RPMI7951 (cell line): ENCODE results near the gene OR11H6. TPM values are rescaled to one million over a fixed set of nuclear protein-coding genes. Genes with fewer than 3 reads are reported as not detected.
A peak's percentile ranks its signal among the peaks of the same experiment; 100 is the strongest.
"Not testable (repeated sequence)": the region's sequence is repeated elsewhere in the genome, so short reads cannot be mapped to it uniquely, and the experiment has no call there.

Experiments
- DNase-seq: peaks from one replicate; pipeline ENCODE4 v3.0.0-alpha.2; 2012; ENCODE audit warnings: low read depth
- total RNA-seq: library from RNA; depleted of rRNA; stranded (reverse); fragments of >200 nt; shearing (Covaris generic); gene quantifications from 2 replicates; pipeline ENCODE4 v1.2.3, GENCODE V29; 2014; rRNA removed

OR11H6 gene
- total RNA-seq, result not detected in 2 replicates

GRCh38 chr14:20223410-20223809 is at the start of gene OR11H6:
Gene OR11H6 (plus strand): TSS chr14:20223710. CDS start chr14:20223710, 0 bp downstream.
- no peak for DNase-seq

- DNase-seq, result not testable (repeated sequence)
These were observed 49.3 kb upstream of the OR11H6 start for GRCh38 chr14:20174205-20174604.

DNA sequence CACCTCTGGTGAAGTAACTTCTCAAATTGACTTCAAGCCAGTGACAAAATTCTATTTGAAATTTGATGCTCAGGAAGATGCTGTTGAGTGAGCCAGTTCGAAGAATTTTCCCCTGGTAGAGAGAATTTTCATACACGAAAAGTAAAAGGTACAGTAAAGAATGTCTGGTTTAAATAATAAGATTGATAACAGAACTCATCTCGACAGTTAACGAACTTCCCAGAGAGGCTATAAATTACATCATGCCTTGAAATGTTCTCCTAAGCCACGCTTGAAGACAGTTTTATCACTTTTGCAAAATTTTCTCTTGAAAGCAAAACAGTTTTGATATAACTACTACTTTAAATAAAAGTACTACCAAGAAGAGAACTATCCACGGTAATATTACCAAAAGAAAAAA is 47.2 kb upstream of the OR11H6 start:
- DNase-seq, result no peak

DNA sequence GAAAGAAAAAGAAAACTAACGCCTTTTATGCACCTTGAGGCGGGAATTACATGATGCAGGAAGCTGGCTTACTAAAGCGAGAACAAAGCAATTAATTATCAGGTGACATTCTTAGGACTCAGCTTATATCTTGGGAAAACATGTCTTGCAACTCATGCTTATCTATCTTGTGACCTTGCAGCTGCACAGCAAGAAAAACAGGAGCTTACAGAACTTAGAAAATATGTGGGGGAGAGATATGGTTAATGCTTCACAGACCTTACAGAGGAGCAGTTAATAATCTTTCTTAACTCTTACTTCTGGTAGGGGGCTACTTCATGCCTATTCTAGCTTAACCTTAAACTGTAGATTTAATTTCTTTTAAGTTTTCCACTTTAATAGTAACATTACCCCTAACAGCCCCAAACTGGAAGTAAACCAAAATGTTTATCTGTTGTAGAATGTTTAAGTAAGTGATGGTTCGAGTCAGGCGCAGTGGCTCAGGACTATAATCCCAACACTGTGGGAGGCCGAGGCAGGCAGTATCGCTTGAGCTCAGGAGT is 46.0 kb upstream of the OR11H6 start:
- DNase-seq, result no peak

DNA sequence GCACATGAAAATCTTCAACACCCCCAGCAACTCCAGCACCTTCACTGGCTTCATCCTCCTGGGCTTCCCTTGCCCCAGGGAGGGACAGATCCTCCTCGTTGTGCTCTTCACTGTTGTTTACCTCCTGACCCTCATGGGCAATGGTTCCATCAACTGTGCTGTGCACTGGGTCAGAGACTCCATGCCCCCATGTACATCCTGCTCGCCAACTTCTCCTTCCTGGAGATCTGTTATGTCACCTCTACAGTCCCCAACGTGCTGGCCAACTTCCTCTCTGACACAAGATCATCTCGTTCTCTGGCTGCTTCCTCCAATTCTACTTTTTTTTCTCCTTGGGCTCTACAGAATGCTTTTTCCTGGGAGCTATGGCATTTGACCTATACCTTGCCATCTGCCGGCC is 44.3 kb upstream of the OR11H6 start:
- DNase-seq, result no peak

DNA sequence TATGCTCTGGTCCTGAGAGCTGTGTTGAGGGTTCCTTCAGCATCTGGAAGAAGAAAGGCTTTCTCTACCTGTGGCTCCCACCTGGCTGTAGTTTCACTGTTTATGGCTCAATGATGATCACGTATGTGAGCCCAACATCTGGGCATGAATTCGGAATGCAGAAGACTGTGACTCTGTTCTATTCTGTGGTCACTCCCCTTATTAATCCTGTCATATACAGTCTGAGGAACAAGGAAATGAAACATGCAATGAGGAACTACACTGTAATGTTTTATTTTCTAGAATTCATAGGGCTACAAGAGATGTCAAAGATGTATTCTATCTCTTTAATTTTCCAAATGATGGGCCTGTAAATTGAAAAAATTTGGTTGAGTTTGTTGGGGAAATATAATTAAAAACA is 43.6 kb upstream of the OR11H6 start:
- no peak for DNase-seq

DNA sequence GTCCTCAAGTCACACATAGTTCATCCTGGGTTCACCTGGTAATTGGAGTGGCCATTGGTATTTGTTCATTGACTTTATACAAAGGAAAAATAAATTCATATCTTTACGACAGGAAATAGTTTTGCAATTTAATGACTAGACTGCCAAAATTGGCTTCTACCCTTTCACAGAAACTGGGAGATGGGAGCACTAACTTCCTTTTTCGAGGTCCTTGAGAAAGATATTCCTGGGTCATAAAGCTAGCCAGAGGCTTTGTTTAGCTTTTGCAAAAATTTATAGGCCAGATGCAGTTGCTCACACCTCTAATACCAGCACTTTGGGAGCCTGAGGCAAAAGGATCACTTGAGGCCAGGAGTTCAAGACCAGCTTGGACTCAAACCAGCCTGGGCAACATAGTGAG is 43.0 kb upstream of the OR11H6 start:
- no peak for DNase-seq

DNA sequence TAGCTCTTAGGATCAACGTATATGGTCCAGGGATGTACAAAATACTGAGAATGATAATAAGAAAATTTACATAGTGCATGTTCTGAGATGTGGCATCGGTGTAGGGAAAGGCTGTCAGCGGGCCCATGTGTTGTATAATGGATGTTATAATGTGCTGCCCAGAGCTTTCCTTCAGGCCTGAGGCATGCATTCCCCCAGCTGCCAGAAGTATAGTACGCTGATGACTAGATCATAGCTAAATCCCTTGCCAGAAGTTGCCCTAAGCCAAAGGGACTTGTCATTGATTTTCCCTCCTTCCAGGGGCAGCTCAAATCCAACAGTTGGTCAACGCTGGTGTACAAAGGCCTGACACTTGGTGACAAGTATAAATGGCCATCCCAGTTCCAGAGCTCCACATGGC is 39.3 kb upstream of the OR11H6 start:
- no peak for DNase-seq

- no peak for DNase-seq
These were observed 32.9 kb upstream of the OR11H6 start, which contains the start of gene OR11G2 for GRCh38 chr14:20190596-20190995. Gene OR11G2 (plus strand): TSS chr14:20190896. CDS start chr14:20197438, 6,542 bp downstream.

GRCh38 chr14:20191396-20191795 is 32.1 kb upstream of the OR11H6 start:
- DNase-seq, result no peak

DNA sequence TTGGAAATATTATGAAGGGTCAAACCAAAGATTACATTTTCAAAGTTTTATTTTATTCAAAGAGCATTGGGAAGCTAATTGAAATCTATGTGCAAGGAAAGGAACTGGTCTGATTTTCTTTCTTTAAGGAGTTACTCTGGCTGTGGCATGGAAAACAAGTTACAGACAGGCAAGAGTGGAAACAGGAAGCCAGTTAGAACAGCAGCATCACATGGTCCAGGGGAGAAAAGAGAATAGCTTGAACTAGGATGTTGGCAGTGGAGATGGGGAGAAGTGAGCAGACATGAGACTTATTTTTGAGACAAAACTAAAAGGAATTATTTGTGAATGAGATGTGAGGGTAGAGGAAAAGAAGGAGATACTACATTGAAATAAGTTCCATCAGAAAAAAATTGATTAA is 29.4 kb upstream of the OR11H6 start:
- DNase-seq, result no peak

DNA sequence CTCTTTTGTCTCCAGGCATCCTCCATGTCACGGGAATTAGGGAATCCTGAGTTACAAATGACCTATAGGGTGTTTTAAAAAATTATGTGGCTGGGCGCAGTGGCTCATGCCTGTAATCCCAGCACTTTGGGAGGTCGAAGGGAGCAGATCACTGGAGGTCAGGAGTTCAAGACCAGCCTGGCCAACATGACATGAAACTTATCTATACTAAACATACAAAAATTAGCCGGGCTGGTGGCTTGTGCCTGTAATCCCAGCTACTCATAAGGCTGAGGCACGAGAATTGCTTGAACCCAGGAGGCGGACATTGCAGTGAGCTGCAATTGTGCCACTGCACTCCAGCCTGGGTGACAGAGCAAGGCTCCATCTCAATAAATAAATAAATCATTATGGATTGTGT is 28.3 kb upstream of the OR11H6 start:
- DNase-seq, result not testable (repeated sequence)

DNA sequence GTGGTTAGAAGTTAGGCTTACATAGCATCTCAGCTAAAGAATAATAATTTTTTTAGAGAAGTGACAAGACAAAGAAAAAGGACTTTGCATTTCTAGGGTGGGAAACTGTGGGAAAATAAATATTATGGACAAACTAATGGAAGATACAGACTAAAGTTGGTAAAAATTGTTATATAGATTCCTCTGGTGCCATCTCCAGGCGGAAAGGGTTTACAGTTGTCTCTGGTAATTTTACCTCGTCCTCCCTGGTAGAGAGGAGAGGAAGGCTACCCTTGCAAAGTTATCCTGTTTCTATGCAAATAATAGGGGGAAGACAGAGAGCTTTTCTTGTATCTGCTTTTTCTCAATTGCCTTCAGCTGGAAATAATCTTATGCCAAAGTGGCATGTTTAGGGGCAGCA is 27.6 kb upstream of the OR11H6 start:
- no peak for DNase-seq

GRCh38 chr14:20197459-20197858 is 26.1 kb upstream of the OR11H6 start:
- no peak for DNase-seq

GRCh38 chr14:20198991-20199390 is 24.5 kb upstream of the OR11H6 start:
- DNase-seq, result no peak

GRCh38 chr14:20204721-20205120 is 18.8 kb upstream of the OR11H6 start:
- no peak for DNase-seq

- no peak for DNase-seq
These were observed 13.9 kb upstream of the OR11H6 start for GRCh38 chr14:20209595-20209994.

- not testable (repeated sequence) for DNase-seq
These were observed 11.1 kb upstream of the OR11H6 start for GRCh38 chr14:20212406-20212805.

DNA sequence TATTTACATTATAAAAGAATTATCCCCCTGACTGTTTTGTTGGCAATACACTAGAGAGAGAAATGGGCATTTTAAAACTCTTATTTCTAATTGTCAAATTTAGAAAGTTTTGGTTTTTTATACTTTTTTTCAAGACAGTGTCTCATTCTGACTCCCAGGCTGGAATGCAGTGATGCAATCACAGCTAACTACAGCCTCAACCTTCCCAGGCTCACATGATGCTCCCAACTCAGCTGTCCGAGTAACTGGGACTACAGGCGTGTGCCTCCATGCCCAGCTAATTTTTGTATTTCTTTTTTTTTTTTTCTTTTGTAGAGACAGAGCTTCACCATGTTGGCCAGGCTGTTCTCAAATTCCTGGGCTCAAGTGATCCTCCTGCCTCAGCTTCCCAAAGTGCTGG is 8.3 kb upstream of the OR11H6 start:
- DNase-seq, result peak; percentile 4

- peak; percentile 51 for DNase-seq
These were observed 4.5 kb upstream of the OR11H6 start for GRCh38 chr14:20219033-20219432.

GRCh38 chr14:20228681-20229080 is 5.2 kb downstream of the OR11H6 start, which contains the start of gene OR11H7:
Gene OR11H7 (plus strand): TSS chr14:20228981.
- no peak for DNase-seq

GRCh38 chr14:20235415-20235814 is 11.9 kb downstream of the OR11H6 start:
- not testable (repeated sequence) for DNase-seq

DNA sequence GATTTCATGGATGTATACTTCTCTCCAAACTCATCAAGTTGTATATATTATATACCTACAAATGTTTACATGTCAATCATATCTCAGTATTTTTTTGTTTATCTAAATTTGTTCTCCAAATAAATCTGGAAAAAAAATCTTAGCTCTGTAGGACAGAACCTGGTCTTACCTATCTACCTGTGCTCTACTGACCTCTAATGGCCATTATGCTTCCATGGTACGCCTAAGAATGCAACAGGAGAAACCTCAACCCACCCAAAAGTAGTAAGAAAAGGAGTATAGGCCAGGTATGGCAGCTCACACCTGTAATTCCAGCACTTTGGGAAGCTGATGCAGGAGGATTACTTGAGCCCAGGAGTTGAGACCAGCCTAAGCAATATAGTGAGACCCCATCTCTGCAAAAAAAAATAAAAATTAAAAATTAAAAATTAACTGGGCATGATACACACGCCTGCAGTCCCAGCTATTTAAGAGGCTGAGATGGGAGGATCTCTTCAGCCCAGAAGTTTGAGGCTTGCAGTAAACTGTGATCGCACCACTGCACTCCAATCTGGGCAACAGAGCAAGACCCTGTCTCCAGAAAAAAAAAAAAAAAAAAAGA is 24.2 kb downstream of the OR11H6 start:
- no peak for DNase-seq

DNA sequence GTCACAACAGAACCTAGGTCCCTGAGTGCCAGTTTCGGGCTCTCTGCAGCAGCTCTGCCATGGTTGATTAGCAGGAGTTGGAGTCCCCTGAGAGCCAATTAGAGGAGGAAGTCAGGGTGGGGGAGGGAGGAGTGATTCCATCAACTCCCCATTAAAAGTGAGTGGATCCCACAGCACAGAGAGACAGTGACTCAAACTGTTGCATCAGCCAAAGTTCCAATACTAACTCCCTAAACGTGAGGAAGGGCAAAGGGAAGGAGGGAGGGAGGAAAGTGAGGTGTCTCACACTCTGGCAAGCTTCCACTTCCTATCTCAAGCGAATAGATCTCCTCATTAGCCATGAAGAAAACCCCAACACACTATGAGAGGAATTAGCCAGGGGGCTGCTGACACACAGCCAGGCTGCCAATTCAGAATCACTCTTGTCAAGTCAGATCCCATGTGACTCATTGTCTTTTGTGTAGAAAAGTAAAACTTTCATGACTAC is 39.2 kb downstream of the OR11H6 start:
- DNase-seq, result peak; percentile 90
